Neural cell (in vitro differentiated cells): ENCODE data around the gene LRIG1. TPM values are rescaled to one million over a fixed set of nuclear protein-coding genes. Genes with fewer than 3 reads are reported as not detected.

Source experiments
- H2AFZ ChIP-seq: fragments of 200-600, 300-800 bp; sonication (generic), shearing (Covaris generic); 2 replicates; pipeline ENCODE4 v1.6.0; 2014; ENCODE audit warnings: low read depth, mild to moderate bottlenecking, antibody characterized with exemption, low read length, moderate library complexity
- H3F3A ChIP-seq: fragments of 200-600 bp; shearing (Covaris generic); 2 replicates; pipeline ENCODE4 v1.6.1; 2016; ENCODE audit warnings: mild to moderate bottlenecking, moderate library complexity, mixed read lengths, antibody characterized with exemption, low read length; ENCODE audit not compliant: insufficient read depth, poor library complexity, severe bottlenecking
- H3K27ac ChIP-seq: fragments of 200-600, 300-800 bp; sonication (generic), shearing (Covaris generic); 2 replicates; pipeline ENCODE4 v1.5.1; 2014; ENCODE audit warnings: mild to moderate bottlenecking, low read length, moderate library complexity
- H3K27me3 ChIP-seq: fragments of 300-800, 200-600 bp; sonication (generic), shearing (Covaris generic); 2 replicates; pipeline ENCODE4 v1.6.0; 2014; ENCODE audit warnings: mild to moderate bottlenecking, low read depth, low read length, moderate library complexity; ENCODE audit not compliant: insufficient read depth
- H3K36me3 ChIP-seq: fragments of 300-800, 200-600 bp; sonication (generic), shearing (Covaris generic); 2 replicates; pipeline ENCODE4 v1.5.1; 2014; ENCODE audit warnings: mild to moderate bottlenecking, antibody characterized with exemption, low read length, moderate library complexity; ENCODE audit not compliant: insufficient read depth
- H3K4me2 ChIP-seq: fragments of 300-800, 200-600 bp; sonication (generic), shearing (Covaris generic); 2 replicates; pipeline ENCODE4 v1.6.0; 2014; ENCODE audit warnings: mild to moderate bottlenecking, low read length
- H3K4me3 ChIP-seq: fragments of 300-800, 200-600 bp; sonication (generic), shearing (Covaris generic); 2 replicates; pipeline ENCODE4 v1.5.1; 2014; ENCODE audit warnings: mild to moderate bottlenecking, low read length, moderate library complexity
- H3K79me2 ChIP-seq: fragments of 200-600 bp; shearing (Covaris generic); replicated peaks from 2 replicates; pipeline ENCODE4 v1.6.0; 2014; ENCODE audit warnings: mild to moderate bottlenecking, low read length, moderate library complexity; ENCODE audit not compliant: insufficient read depth
- H3K9ac ChIP-seq: fragments of 300-800, 200-600 bp; sonication (generic), shearing (Covaris generic); 2 replicates; pipeline ENCODE4 v1.6.1; 2016; ENCODE audit warnings: mild to moderate bottlenecking, low read length, mixed read lengths
- H3K9me2 ChIP-seq: fragments of 200-600 bp; shearing (Covaris generic); 2 replicates; pipeline ENCODE4 v1.6.1; 2016; ENCODE audit warnings: mild to moderate bottlenecking, low read length, mixed read lengths; ENCODE audit not compliant: insufficient read depth
- H3K9me3 ChIP-seq: fragments of 200-600, 300-800 bp; sonication (generic), shearing (Covaris generic); 2 replicates; pipeline ENCODE4 v1.6.1; 2016; ENCODE audit warnings: mild to moderate bottlenecking, mixed run types, low read length, moderate library complexity, mixed read lengths
- H4K20me1 ChIP-seq: fragments of 200-600 bp; shearing (Covaris generic); 2 replicates; pipeline ENCODE4 v1.6.1; 2016; ENCODE audit warnings: mild to moderate bottlenecking, mixed run types; ENCODE audit not compliant: insufficient read depth
- CTCF ChIP-seq: fragments of 450-650 bp; IDR thresholded peaks from 2 replicates; pipeline ENCODE4 v1.5.1; 2014; ENCODE audit warnings: antibody characterized with exemption, mild to moderate bottlenecking, moderate library complexity; ENCODE audit not compliant: poor library complexity, severe bottlenecking
- EP300 ChIP-seq: fragments of 450-650 bp; conservative IDR thresholded peaks from 2 replicates; pipeline ENCODE4 v1.6.1; 2014; ENCODE audit warnings: antibody characterized with exemption, mild to moderate bottlenecking, moderate library complexity; ENCODE audit not compliant: poor library complexity, severe bottlenecking
- RAD21 ChIP-seq: fragments of 450-650 bp; conservative IDR thresholded peaks from 2 replicates; pipeline ENCODE4 v1.6.1; 2014; ENCODE audit warnings: antibody characterized with exemption, mild to moderate bottlenecking, moderate library complexity
- REST ChIP-seq: IDR thresholded peaks from 2 replicates; pipeline ENCODE4 v1.6.1; 2012; ENCODE audit warnings: borderline replicate concordance
- SMC3 ChIP-seq: fragments of 450-650 bp; conservative IDR thresholded peaks from 2 replicates; pipeline ENCODE4 v1.6.1; 2014; ENCODE audit warnings: antibody characterized with exemption, mild to moderate bottlenecking, moderate library complexity; ENCODE audit not compliant: poor library complexity
- polyA plus RNA-seq: library from polyadenylated mRNA; depleted of rRNA; stranded (reverse); fragments of >200 nt; gene quantifications from 2 replicates; pipeline ENCODE4 v1.2.3, GENCODE V29; 2014

The LRIG1 gene
- polyA plus RNA-seq, 1 donor from 2014 or later, result 7.1 TPM

DNA sequence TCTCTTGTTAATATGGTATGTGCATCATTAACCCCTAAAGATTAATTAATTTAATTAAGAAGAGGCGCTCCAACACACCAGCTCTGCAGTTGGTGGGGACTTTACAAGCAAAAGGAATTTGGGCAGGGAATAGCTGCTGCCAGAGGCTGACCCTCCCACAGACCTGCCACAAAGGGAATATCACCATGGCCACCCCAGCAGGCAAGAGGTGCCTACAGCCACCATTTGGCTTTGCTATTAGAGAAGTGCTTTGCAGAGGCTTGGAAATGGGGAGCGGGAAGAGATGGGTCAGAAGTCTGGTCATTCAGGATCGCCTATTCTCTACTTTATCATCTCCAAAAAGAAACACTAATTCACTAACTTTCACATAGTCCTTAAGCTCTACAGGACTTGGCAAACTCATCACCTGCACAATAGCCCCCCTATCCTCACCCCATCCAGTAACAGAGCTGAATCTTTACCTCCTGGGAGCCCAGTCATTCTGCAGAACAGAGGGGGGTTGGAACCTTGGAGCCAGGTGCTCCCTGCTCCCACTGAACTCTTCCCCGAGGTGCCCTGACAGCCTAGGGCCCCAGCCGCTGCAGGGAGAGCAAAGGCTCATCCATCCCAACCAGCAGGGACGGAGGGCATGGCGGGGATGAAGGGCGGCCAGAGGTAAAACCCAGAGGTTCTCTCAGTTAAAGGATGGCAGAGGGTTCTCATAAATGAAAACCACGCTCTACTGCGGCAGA, 29.7 kb downstream of the LRIG1 start:
- no peak overlapping the region for H3K9ac ChIP-seq
- peaks cover 15% of the 10 kb centered on the region for H3K27me3 ChIP-seq
- no peak overlapping the region for H3K4me2 ChIP-seq
- H3F3A ChIP-seq, result peaks cover 6% of the 10 kb centered on the region
- TF ChIP-seq SMC3 (no peak), REST (no peak), CTCF (no peak)
- no peaks in the 10 kb centered on the region for H3K36me3 ChIP-seq
- no peaks in the 10 kb centered on the region for H4K20me1 ChIP-seq
- H2AFZ ChIP-seq, result no peak overlapping the region
- H3K9me3 ChIP-seq, result no peaks in the 10 kb centered on the region
- H3K4me3 ChIP-seq, result no peak overlapping the region
- peaks cover 70% of the 10 kb centered on the region for H3K79me2 ChIP-seq
- H3K9me2 ChIP-seq, result no peaks in the 10 kb centered on the region
- H3K27ac ChIP-seq, result no peak overlapping the region

GRCh38 chr3:66470285-66470684, 30.5 kb downstream of the LRIG1 start:
- Histone ChIP-seq H3K79me2 (peaks cover 68% of the 10 kb centered on the region), H3K9ac (no peak overlapping the region), H3K9me2 (no peaks in the 10 kb centered on the region), H3K9me3 (no peaks in the 10 kb centered on the region), H3K36me3 (no peaks in the 10 kb centered on the region), H3K4me2 (no peak overlapping the region), H3F3A (peaks cover 7% of the 10 kb centered on the region), H3K27ac (no peak overlapping the region), H2AFZ (no peak overlapping the region), H3K4me3 (no peak overlapping the region), H3K27me3 (peaks cover 15% of the 10 kb centered on the region), H4K20me1 (no peaks in the 10 kb centered on the region)
- TF ChIP-seq EP300 (no peak), SMC3 (no peak), RAD21 (no peak)

DNA sequence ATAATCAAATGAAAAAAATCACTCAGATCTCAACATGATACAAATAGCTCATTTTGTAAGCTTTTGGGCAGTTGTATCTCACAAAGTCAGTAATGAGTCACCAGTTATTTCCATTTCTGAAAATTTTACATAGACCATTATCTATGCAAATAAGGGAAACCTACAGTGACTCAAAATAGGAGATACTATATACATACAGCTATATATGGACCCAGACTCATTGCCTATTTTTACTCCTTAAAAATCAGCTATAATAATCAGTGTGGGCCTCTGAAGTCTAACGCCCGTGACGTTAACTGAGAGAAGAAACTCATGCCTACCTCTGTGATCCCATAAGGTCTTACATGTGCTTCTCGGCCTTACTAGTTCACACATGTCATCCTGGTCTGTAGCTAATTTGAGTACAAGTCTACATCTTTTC, 31.6 kb downstream of the LRIG1 start:
- H3K27ac ChIP-seq, result no peak overlapping the region
- H3F3A ChIP-seq, result peaks cover 7% of the 10 kb centered on the region
- H3K4me2 ChIP-seq, result no peak overlapping the region
- no peaks in the 10 kb centered on the region for H3K9me3 ChIP-seq
- H3K79me2 ChIP-seq, result peaks cover 67% of the 10 kb centered on the region
- peaks cover 18% of the 10 kb centered on the region for H3K27me3 ChIP-seq
- no peak for TF ChIP-seq RAD21
- H4K20me1 ChIP-seq, result no peaks in the 10 kb centered on the region
- no peak overlapping the region for H3K9ac ChIP-seq
- H3K4me3 ChIP-seq, result no peak overlapping the region
- no peak overlapping the region for H2AFZ ChIP-seq
- no peaks in the 10 kb centered on the region for H3K9me2 ChIP-seq
- no peaks in the 10 kb centered on the region for H3K36me3 ChIP-seq
